SK-N-SH (cell line): Measurements from ENCODE around the gene SCN9A.

Experiments
- CTCF ChIP-seq: fragments of 200-600 bp; sonication (generic); IDR thresholded peaks from 2 replicates; pipeline ENCODE4 v1.6.1; 2017; ENCODE audit warnings: antibody characterized with exemption, mild to moderate bottlenecking, moderate library complexity
- NRF1 ChIP-seq: IDR thresholded peaks from 2 replicates; pipeline ENCODE4 v1.6.1; 2012; ENCODE audit warnings: low read depth, mild to moderate bottlenecking, low read length
- POLR2AphosphoS5 ChIP-seq: IDR thresholded peaks from 2 replicates; pipeline ENCODE4 v1.6.1; 2012; ENCODE audit warnings: low read depth, low read length
- RAD21 ChIP-seq: IDR thresholded peaks from 2 replicates; pipeline ENCODE4 v1.6.1; 2012; ENCODE audit warnings: mild to moderate bottlenecking, low read length
- REST ChIP-seq: IDR thresholded peaks from 2 replicates; pipeline ENCODE4 v1.6.1; 2012; ENCODE audit warnings: mild to moderate bottlenecking, low read depth, low read length, moderate library complexity
- RXRA ChIP-seq: IDR thresholded peaks from 2 replicates; pipeline ENCODE4 v1.4.0; 2012; ENCODE audit warnings: low read depth, mild to moderate bottlenecking, borderline replicate concordance
- SIN3A ChIP-seq: IDR thresholded peaks from 2 replicates; pipeline ENCODE4 v1.6.1; 2012; ENCODE audit warnings: low read depth, mild to moderate bottlenecking, low read length, moderate library complexity, borderline replicate concordance
- TAF1 ChIP-seq: IDR thresholded peaks from 2 replicates; pipeline ENCODE4 v1.6.1; 2012; ENCODE audit warnings: low read depth, mild to moderate bottlenecking, low read length, moderate library complexity, borderline replicate concordance
- YY1 ChIP-seq: IDR thresholded peaks from 2 replicates; pipeline ENCODE4 v1.4.0; 2012; ENCODE audit warnings: low read depth, mild to moderate bottlenecking

- TF ChIP-seq CTCF = no peak
- no peak for TF ChIP-seq RAD21
- TF ChIP-seq POLR2AphosphoS5 = no peak
- no peak for TF ChIP-seq TAF1
- no peak for TF ChIP-seq SIN3A
- TF ChIP-seq REST = no peak
- TF ChIP-seq RXRA = no peak
- TF ChIP-seq NRF1 = no peak
- no peak for TF ChIP-seq YY1
These were observed 71.1 kb downstream of the SCN9A start for GRCh38 chr2:166304656-166305055.
